Esophagus (tissue), 2 donors: Measurements from ENCODE around the gene SYK. TPM values are rescaled to one million over a fixed set of nuclear protein-coding genes. Genes with fewer than 3 reads are reported as not detected.

Source experiments
- H3K27ac ChIP-seq, 2 donors: one replicate each; pipeline ENCODE4 v1.5.1; 2013; ENCODE audit warnings: low read depth in 2 of 2, mild to moderate bottlenecking in 2 of 2, inconsistent platforms in 1 of 2, low read length in 1 of 2, moderate library complexity in 1 of 2
- H3K27me3 ChIP-seq, 2 donors: one replicate each; pipeline ENCODE4 v1.6.1; 2013; ENCODE audit warnings: low read length in 2 of 2, control low read depth in 1 of 2, mild to moderate bottlenecking in 1 of 2; ENCODE audit not compliant: insufficient read depth in 2 of 2, control insufficient read depth in 1 of 2
- H3K36me3 ChIP-seq, 2 donors: one replicate each; pipeline ENCODE4 v1.6.1; 2013; ENCODE audit warnings: low read length in 1 of 2; ENCODE audit not compliant: control insufficient read depth in 2 of 2, insufficient read depth in 2 of 2
- H3K4me1 ChIP-seq, 2 donors: one replicate each; pipeline ENCODE4 v1.6.1; 2013; ENCODE audit warnings: low read length in 1 of 2; ENCODE audit not compliant: control insufficient read depth in 2 of 2, insufficient read depth in 2 of 2
- H3K4me3 ChIP-seq, 2 donors: one replicate each; pipeline ENCODE4 v1.5.1; 2013; ENCODE audit warnings: low read length in 2 of 2, mild to moderate bottlenecking in 2 of 2, low read depth in 1 of 2, moderate library complexity in 1 of 2
- H3K9me3 ChIP-seq, 2 donors: one replicate each; pipeline ENCODE4 v1.6.1; 2013; ENCODE audit warnings: mild to moderate bottlenecking in 2 of 2, low read depth in 1 of 2, low read length in 1 of 2, moderate library complexity in 1 of 2; ENCODE audit not compliant: control insufficient read depth in 2 of 2, insufficient read depth in 1 of 2
- WGBS, 2 donors: extraction: QIAGEN DNeasy Blood & Tissue Kit; methylation state at CpG; one replicate each; pipeline ENCODE4 v1.1.7; 2013; 5-methylcytosine and 5-hydroxymethylcytosine counted together
- polyA plus RNA-seq, 2 donors: library from polyadenylated mRNA; stranded (reverse); fragments of 200-250 nt; gene quantifications; one replicate each; pipeline ENCODE4 v1.2.3, GENCODE V29; 2013
- donor health status: healthy with polysubstance abuse.
- donor health status: Bipolar disorder and iron deficiency.

SYK gene
- polyA plus RNA-seq, 2 donors: 12.0 to 16.5 TPM

- Histone ChIP-seq H3K27me3 (no peaks in the 10 kb centered on the region), H3K36me3 (no peaks in the 10 kb centered on the region), H3K9me3 (no peaks in the 10 kb centered on the region), H3K27ac (no peak overlapping the region), H3K4me1 (peaks cover 5 to 6% of the 10 kb centered on the region in 2 donors), H3K4me3 (no peak overlapping the region)
- WGBS, 2 donors: 80 to 85% methylated on average over 3 of the region's 3 CpGs
Measured at GRCh38 chr9:90807006-90807405, 5.4 kb downstream of the SYK start.

GRCh38 chr9:90808398-90808797 lies 6.8 kb downstream of the SYK start:
- no peaks in the 10 kb centered on the region for H3K27me3 ChIP-seq
- no peaks in the 10 kb centered on the region for H3K36me3 ChIP-seq
- WGBS, 2 donors: 50 to 65% methylated on average over 6 of the region's 6 CpGs
- no peak overlapping the region for H3K4me3 ChIP-seq
- H3K27ac ChIP-seq: no peak overlapping the region
- H3K9me3 ChIP-seq: no peaks in the 10 kb centered on the region
- peaks cover 6 to 12% of the 10 kb centered on the region in 2 donors for H3K4me1 ChIP-seq

GRCh38 chr9:90808890-90809685 lies 7.5 kb downstream of the SYK start:
- Histone ChIP-seq H3K4me3 (no peak overlapping the region), H3K27me3 (no peaks in the 10 kb centered on the region), H3K9me3 (no peaks in the 10 kb centered on the region), H3K4me1 (peaks cover 6 to 12% of the 10 kb centered on the region in 2 donors), H3K36me3 (no peaks in the 10 kb centered on the region), H3K27ac (no peak overlapping the region)
- 76 to 83% methylated on average over 8 of the region's 8 CpGs for WGBS, 2 donors

GRCh38 chr9:90810691-90811090 lies 9.1 kb downstream of the SYK start:
- Histone ChIP-seq H3K4me3 (no peak overlapping the region), H3K36me3 (no peaks in the 10 kb centered on the region), H3K27ac (peak overlapping the region in 1 of 2 donors; percentile 15), H3K9me3 (peaks cover 0 to 2% of the 10 kb centered on the region in 2 donors), H3K27me3 (no peaks in the 10 kb centered on the region), H3K4me1 (peaks cover 6 to 9% of the 10 kb centered on the region in 2 donors)
- 44 to 69% methylated on average over 4 of the region's 4 CpGs for WGBS, 2 donors

DNA sequence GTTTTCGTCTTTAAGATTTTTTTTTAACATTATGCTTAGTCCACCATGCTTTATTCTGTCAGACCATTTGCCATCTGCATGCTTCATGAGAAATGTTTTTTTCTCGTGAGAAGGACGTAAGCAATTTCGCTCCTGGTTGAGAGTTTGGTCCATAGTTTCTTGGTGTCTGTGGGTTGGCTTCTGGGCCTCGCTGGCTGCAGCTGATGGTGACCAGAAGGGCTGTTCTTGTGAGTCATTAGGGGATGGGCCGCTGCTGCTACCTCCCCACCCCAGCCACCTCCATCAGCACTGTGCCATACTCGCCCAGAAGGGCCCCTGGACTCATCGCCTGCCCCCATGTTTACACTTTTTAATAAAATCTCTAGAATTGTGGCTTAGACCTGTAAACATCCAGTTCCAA lies 11.4 kb downstream of the SYK start:
- Histone ChIP-seq H3K27me3 (no peaks in the 10 kb centered on the region), H3K4me1 (peaks cover 6 to 9% of the 10 kb centered on the region in 2 donors), H3K36me3 (no peaks in the 10 kb centered on the region), H3K4me3 (no peak overlapping the region), H3K9me3 (peaks cover 0 to 2% of the 10 kb centered on the region in 2 donors), H3K27ac (peak overlapping the region in 1 of 2 donors; percentile 42)
- 88 to 89% methylated on average over 8 of the region's 8 CpGs for WGBS, 2 donors

- H3K27me3 ChIP-seq: no peaks in the 10 kb centered on the region
- WGBS, 2 donors: 90% methylated on average over 2 of the region's 2 CpGs
- peaks cover 0 to 2% of the 10 kb centered on the region in 2 donors for H3K9me3 ChIP-seq
- H3K4me1 ChIP-seq: peaks cover 5 to 9% of the 10 kb centered on the region in 2 donors
- H3K36me3 ChIP-seq: no peaks in the 10 kb centered on the region
- H3K4me3 ChIP-seq: no peak overlapping the region
- peak overlapping the region in 1 of 2 donors; percentile 42 for H3K27ac ChIP-seq
Measured at GRCh38 chr9:90813523-90813922, 11.9 kb downstream of the SYK start.

DNA sequence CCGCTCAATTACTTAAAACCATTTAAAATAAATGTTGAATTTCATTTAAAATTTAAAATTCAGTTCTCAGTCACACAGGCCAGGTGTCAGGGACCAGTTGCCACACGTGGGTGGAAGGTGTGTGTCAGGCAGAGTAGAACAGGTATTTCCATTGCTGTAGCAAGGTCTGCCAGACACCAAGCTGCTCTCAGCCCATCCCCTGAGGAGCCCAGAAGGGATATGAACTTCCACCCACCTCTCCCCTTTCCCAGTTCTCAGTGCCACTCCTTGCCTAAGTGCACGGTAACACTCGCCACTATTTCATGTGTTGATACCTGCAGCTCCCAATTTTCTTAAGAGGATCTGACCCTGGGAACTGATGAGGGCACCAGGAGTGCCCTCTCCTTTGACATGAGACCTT lies 12.7 kb downstream of the SYK start:
- Histone ChIP-seq H3K27me3 (no peaks in the 10 kb centered on the region), H3K4me3 (no peak overlapping the region), H3K9me3 (peaks cover 0 to 2% of the 10 kb centered on the region in 2 donors), H3K27ac (peak overlapping the region in 1 of 2 donors; percentile 72), H3K4me1 (peaks cover 3 to 9% of the 10 kb centered on the region in 2 donors), H3K36me3 (no peaks in the 10 kb centered on the region)
- 63 to 78% methylated on average over 4 of the region's 4 CpGs for WGBS, 2 donors

GRCh38 chr9:90815183-90815943 lies 13.7 kb downstream of the SYK start:
- Histone ChIP-seq H3K4me1 (peaks cover 3 to 7% of the 10 kb centered on the region in 2 donors), H3K36me3 (no peaks in the 10 kb centered on the region), H3K27ac (peak overlapping the region in 1 of 2 donors; percentile 64), H3K4me3 (no peak overlapping the region), H3K9me3 (peaks cover 0 to 2% of the 10 kb centered on the region in 2 donors), H3K27me3 (no peaks in the 10 kb centered on the region)
- WGBS, 2 donors: 56 to 62% methylated on average over 13 of the region's 13 CpGs

DNA sequence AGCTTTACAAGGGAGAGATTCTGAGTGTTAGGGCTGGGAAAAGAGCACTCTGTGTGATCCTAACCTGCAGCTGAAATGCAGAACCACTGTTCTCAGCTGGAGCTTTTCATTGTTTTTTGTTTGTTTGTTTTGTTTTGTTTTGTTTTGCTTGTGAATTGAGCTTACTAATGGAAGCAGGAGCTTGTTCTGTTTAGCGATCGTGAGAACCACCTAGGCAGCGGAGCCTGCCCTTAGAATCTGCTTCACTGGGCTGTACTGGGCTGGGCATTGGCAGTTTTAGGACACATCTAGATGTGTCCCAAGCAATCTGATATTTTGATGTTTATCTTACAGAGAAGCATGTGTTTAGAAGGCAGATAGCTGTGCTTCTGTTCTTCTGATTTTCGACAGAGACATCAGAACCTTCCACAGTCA lies 14.3 kb downstream of the SYK start:
- Histone ChIP-seq H3K4me1 (peaks cover 3 to 7% of the 10 kb centered on the region in 2 donors), H3K4me3 (no peak overlapping the region), H3K27me3 (no peaks in the 10 kb centered on the region), H3K9me3 (peaks cover 0 to 2% of the 10 kb centered on the region in 2 donors), H3K27ac (no peak overlapping the region), H3K36me3 (no peaks in the 10 kb centered on the region)
- 84 to 92% methylated on average over 4 of the region's 4 CpGs for WGBS, 2 donors
